Measurements from ENCODE around the gene CAMK1D.
A peak's percentile ranks its signal among the peaks of the same experiment; 100 is the strongest.
"Not testable (repeated sequence)": the region's sequence is repeated elsewhere in the genome, so short reads cannot be mapped to it uniquely, and the experiment has no call there.

Gene CAMK1D

DNA sequence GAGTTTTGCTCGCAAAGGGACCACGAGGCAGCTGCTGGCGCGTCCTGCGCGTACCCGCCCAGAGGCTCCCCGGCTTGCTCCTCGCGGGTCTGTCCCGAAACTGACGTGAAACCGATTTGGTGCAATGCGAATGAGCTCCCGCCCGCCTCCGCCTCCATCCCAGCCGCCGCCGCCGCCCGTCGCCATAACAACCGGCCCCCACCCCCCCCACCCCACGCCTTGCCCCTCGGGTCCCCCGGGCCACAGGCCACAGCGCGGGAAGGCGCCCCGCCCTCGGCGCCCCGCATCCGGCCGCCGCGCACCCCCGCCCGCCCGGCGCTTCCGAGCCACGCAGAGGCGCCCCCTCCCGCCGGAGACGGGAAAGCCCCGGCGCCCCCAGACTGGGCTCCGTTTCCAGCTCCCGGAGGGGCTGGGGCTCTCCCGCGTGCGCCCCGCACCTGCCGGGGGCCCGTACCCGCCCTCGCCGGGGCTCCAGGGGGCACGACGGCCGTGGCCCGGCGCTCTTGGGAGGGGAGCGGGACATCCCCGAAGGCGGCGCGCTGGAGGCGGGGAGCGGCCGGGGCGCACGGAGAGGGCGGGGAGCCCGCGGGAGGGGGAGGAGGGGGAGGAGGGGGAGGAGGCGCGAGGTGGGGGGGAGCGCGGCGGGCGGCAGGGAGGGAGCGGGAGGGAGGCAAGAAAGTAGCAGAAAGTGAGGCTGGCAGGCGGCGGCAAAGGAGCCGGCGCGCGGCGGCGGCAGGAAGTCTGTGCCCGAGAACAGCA lies at the start of gene CAMK1D:
Gene CAMK1D (plus strand): TSS at position 678 of the 759 bp plus-strand sequence.
- TF ChIP-seq, protein P1, sequence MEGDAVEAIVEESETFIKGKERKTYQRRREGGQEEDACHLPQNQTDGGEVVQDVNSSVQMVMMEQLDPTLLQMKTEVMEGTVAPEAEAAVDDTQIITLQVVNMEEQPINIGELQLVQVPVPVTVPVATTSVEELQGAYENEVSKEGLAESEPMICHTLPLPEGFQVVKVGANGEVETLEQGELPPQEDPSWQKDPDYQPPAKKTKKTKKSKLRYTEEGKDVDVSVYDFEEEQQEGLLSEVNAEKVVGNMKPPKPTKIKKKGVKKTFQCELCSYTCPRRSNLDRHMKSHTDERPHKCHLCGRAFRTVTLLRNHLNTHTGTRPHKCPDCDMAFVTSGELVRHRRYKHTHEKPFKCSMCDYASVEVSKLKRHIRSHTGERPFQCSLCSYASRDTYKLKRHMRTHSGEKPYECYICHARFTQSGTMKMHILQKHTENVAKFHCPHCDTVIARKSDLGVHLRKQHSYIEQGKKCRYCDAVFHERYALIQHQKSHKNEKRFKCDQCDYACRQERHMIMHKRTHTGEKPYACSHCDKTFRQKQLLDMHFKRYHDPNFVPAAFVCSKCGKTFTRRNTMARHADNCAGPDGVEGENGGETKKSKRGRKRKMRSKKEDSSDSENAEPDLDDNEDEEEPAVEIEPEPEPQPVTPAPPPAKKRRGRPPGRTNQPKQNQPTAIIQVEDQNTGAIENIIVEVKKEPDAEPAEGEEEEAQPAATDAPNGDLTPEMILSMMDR (IDR thresholded peaks at IDR 0.05; ENCODE audit: low read depth, low read length), result 0 out of 2 replicates have a peak, but pooled peaks have one; percentile 4
- peak within 1 kb of the TSS; percentile 41 for H3K4me3 ChIP-seq (ENCODE audit: low read depth, low read length)
- H3K27ac ChIP-seq, result no peak within 1 kb of the TSS
- peaks cover 11% of the 10 kb centered on the region for H3K27me3 ChIP-seq (ENCODE audit: insufficient read depth, low read depth, severe bottlenecking)
- no peaks in the 10 kb centered on the region for H3K36me3 ChIP-seq
- peak; percentile 51 for DNase-seq
- H3K9me3 ChIP-seq (ENCODE audit: severe bottlenecking), result no peaks in the 10 kb centered on the region

DNA sequence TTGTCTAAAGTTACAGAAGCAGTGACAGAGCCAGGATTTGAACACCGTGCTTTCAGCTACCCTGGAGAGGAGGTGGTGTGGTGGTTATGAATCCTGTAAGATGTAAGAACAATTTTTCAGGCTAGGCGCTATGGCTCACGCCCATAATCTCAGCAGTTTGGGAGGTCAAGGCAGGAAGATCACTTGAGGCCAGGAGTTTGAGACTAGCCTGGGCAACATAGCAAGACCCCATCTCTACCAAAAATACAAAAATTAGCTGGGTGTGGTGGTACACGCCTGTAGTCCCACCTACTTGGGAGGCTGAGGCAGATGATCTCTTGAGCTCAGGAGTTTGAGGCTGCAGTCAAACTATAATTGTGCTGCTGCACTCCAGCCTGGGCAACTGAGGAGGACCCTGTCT lies 48.3 kb upstream of the CAMK1D start:
- H3K9me3 ChIP-seq (ENCODE audit: severe bottlenecking); H3K36me3 ChIP-seq; H3K27me3 ChIP-seq (ENCODE audit: insufficient read depth, low read depth, severe bottlenecking): not testable (repeated sequence)

DNA sequence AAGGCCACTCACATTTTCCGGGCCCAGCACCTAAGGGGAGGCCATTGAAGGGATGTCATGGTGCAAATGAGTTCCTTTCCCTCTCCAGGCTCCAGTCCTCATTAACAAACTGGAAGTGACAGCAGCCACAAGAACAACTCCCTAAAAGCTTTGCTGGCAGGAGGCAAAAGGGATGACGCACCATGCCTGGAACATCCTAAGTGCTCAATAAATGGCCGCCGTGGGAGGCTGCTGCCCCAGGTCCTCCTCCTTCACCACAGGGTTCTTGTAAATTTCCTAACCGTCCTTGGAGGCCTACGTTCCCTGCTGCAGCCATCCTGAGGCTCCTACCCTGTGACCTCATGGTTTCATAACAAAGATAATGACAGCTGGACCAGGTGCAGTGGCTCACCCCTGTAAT lies 41.3 kb upstream of the CAMK1D start:
- H3K27ac ChIP-seq, result no peak overlapping the region

More for the DNA sequence above, 48.3 kb upstream of the CAMK1D start:
- DNase-seq; H3K27ac ChIP-seq; H3K4me3 ChIP-seq (ENCODE audit: low read depth, low read length): not testable (repeated sequence)

GRCh38 chr10:12308736-12309375 lies 40.5 kb upstream of the CAMK1D start:
- TF ChIP-seq, protein P1 (IDR thresholded peaks at IDR 0.05; ENCODE audit: low read depth, low read length), result no peak
- no peaks in the 10 kb centered on the region for H3K27me3 ChIP-seq (ENCODE audit: insufficient read depth, low read depth, severe bottlenecking)
- no peaks in the 10 kb centered on the region for H3K9me3 ChIP-seq (ENCODE audit: severe bottlenecking)
- H3K36me3 ChIP-seq, result no peaks in the 10 kb centered on the region
- no peak overlapping the region for H3K4me3 ChIP-seq (ENCODE audit: low read depth, low read length)
- no peak for DNase-seq
- H3K27ac ChIP-seq, result no peak overlapping the region

More for the DNA sequence above, 41.3 kb upstream of the CAMK1D start:
- DNase-seq, result no peak
- TF ChIP-seq, protein P1 (IDR thresholded peaks at IDR 0.05; ENCODE audit: low read depth, low read length), result no peak
- Histone ChIP-seq H3K4me3 (ENCODE audit: low read depth, low read length) (no peak overlapping the region), H3K36me3 (no peaks in the 10 kb centered on the region), H3K27me3 (ENCODE audit: insufficient read depth, low read depth, severe bottlenecking) (no peaks in the 10 kb centered on the region), H3K9me3 (ENCODE audit: severe bottlenecking) (no peaks in the 10 kb centered on the region)

DNA sequence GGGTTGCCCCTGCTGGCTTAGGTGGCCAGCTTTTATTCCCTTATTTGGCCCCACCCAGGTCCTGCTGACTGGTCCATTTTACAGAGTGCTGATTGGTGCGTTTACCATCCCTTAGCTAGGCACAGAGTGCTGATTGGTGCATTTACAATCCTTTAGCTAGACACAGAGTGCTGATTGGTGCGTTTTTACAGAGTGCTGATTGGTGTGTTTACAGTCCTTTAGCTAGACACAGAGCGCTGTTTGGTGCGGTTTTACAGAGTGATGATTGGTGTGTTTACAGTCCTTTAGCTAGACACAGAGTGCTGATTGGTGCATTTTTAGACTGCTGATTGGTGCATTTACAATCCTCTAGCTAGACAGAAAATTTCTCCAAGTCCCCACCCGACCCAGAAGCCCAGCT lies 39.6 kb upstream of the CAMK1D start:
- H3K4me3 ChIP-seq (ENCODE audit: low read depth, low read length); DNase-seq; H3K9me3 ChIP-seq (ENCODE audit: severe bottlenecking); H3K27me3 ChIP-seq (ENCODE audit: insufficient read depth, low read depth, severe bottlenecking); H3K36me3 ChIP-seq; H3K27ac ChIP-seq: not testable (repeated sequence)

DNA sequence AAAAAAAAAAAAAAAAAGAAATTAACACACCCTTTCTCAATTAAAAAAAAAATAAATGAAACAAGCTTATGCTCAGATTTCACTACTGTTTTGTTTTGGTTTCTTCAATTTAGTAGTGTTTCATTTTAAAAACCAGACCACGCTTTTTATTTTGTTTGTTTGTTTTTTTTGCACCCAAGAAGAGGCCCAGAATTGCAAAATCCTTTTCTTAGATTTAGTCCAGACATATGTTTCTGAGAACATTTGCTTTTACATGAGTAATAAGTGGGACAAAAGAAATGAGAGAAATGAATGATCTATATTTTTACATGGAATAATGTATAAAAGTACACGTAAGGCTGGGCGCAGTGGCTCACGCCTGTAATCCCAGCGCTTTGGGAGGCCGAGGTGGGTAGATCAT lies 34.5 kb upstream of the CAMK1D start:
- H3K27ac ChIP-seq, result no peak overlapping the region
- no peaks in the 10 kb centered on the region for H3K9me3 ChIP-seq (ENCODE audit: severe bottlenecking)
- TF ChIP-seq, protein P1 (IDR thresholded peaks at IDR 0.05; ENCODE audit: low read depth, low read length), result no peak
- H3K36me3 ChIP-seq, result no peaks in the 10 kb centered on the region
- H3K4me3 ChIP-seq (ENCODE audit: low read depth, low read length), result no peak overlapping the region
- DNase-seq, result no peak
- no peaks in the 10 kb centered on the region for H3K27me3 ChIP-seq (ENCODE audit: insufficient read depth, low read depth, severe bottlenecking)

All from WERI-Rb-1 (cell line).